Raji (cell line): ENCODE data around the gene PRR20A.
"Not testable (repeated sequence)": the region's sequence is repeated elsewhere in the genome, so short reads cannot be mapped to it uniquely, and the experiment has no call there.

ENCODE experiments used
- POLR2A ChIP-seq: IDR thresholded peaks from 2 replicates; pipeline ENCODE4 v1.6.1; 2011; ENCODE audit warnings: low read depth, low read length, control low read depth; ENCODE audit not compliant: insufficient read depth

PRR20A gene

GRCh38 chr13:57140235-57140968 is at the start of gene PRR20A:
PRR20A (plus strand) TSS chr13:57140918; CDS start chr13:57141305, 387 bp downstream.
- not testable (repeated sequence) for TF ChIP-seq POLR2A

- no peak for TF ChIP-seq POLR2A
Observed at GRCh38 chr13:57114945-57115344, 25.8 kb upstream of the PRR20A start.

DNA sequence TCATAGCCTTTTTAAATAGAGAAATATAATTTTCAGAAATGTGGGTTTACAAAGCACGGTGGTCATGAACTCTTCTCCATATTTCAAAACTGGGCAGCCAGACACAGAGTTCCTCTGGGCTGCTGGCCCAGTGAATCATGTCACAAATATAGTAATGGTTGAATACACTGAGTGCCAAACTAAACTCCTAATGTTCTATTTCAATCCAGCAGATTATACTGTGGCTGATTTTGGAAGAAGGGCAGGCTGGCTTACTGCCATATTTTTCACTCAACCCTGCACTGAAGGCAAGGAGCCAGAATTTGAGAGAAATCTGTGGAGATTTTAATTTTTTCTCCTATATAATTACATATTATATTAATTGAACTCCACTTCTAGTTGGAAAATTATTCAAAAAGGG is 17.0 kb upstream of the PRR20A start:
- TF ChIP-seq POLR2A, result no peak

DNA sequence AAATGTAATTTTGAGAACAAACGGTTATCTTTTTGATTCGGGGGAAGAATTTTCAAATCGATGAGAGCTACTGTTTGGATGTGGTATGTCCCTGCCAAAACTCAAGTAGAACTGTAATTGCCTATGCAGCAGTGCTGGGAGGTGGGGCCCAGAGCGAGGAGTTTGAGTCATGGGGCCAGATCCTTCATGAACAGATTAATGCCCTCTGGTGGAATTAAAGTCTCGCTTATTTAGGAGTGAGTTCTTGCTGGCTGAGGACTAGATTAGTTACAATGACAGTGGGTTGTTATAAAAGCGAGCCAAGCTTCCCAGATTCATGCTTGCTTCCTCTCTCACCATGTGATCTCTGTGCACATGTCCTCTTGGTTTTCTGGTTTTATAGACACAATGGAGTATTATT is 11.8 kb upstream of the PRR20A start:
- no peak for TF ChIP-seq POLR2A

GRCh38 chr13:57136093-57136492 is 4.6 kb upstream of the PRR20A start:
- no peak for TF ChIP-seq POLR2A

DNA sequence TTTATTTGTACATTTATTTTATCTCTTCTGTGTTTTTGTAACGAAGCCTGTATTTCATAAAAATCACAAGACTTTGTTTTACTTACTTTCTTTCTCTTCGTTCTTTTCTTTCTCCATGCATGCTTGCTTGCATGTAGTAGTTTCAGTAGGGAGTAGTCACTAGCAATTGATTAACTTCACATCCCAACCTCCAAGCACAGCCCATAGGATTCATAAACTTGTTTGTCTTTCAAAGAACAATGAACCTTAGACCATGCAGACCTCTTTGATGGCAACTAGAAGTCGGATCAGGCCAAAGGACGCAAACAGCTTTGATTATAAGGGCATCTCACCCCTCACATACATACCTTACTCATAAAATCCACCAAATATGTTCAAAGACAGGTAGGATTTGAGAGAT is 3.1 kb upstream of the PRR20A start:
- no peak for TF ChIP-seq POLR2A

DNA sequence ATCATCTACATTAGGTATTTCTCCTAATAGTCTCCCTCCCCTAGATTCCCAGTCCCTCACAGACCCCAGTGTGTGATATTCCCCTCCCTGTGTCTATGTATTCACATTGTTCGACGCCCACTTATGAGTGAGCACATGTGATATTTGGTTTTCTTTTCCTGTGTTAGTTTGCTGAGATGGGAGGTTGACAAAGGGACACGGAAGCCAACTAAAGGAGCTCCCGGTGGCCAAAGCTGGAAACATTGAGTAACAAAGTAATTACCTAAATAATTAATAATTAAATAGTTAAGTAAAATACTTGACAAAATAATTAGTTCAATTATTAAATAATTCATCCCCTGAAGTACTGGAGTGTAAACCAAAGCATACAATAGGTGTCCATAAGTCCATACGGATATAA is 1.7 kb upstream of the PRR20A start:
- TF ChIP-seq POLR2A, result no peak

GRCh38 chr13:57147188-57147587 is 6.5 kb downstream of the PRR20A start, which contains the start of gene PRR20B:
PRR20B (plus strand) TSS chr13:57147488; CDS start chr13:57147875, 387 bp downstream.
- not testable (repeated sequence) for TF ChIP-seq POLR2A

GRCh38 chr13:57153761-57154160 is 13.0 kb downstream of the PRR20A start, which contains the start of gene PRR20C:
PRR20C (plus strand) TSS chr13:57154061; CDS start chr13:57154448, 387 bp downstream.
- TF ChIP-seq POLR2A, result not testable (repeated sequence)

GRCh38 chr13:57160332-57160731 is 19.6 kb downstream of the PRR20A start, which contains the start of gene PRR20D:
PRR20D (plus strand) TSS chr13:57160632; CDS start chr13:57161019, 387 bp downstream.
- TF ChIP-seq POLR2A, result not testable (repeated sequence)

DNA sequence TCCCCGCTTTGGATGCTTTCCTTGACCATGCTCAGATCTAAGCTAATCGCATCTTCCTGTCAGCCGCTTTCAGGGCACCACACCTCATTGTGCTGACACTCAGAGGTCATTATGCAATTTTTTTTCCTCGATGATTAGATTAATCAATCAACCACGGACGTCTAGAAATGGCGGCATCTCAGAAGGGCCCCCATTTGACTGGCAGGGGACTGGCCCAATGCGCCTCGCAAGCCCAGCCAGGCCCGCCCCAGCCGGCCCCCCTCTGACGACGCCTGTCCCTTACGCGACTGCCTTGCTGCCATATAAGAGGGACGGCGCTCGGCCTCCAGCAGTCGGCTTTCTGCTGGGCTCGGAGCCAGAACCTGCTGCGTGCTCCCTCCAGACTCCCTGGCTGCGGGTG is 26.2 kb downstream of the PRR20A start, which contains the start of gene PRR20E:
TSS of gene PRR20E (plus strand) at position 301 of the 400 bp plus-strand sequence. CDS start 387 bp downstream, outside the sequence.
- TF ChIP-seq POLR2A, result not testable (repeated sequence)

DNA sequence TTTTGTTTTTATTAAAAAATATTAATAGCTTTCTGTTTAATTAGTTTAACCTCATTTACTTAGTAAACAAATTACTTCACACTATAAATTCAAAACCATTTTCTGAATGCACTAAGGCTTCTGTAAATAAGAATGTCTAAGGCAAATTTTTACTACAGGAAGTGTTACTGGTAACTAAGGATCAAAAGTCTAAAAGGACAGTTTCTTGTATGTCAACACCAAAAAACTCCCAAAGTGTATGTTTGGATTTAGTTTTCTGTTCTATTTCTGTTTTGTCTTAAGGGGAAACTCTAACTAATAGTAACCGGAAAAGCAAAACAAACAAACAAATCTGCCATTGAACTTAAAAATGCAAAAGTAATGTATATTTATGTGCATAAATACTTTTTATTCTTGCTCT is 50.9 kb downstream of the PRR20A start:
- TF ChIP-seq POLR2A, result no peak
